ENCODE measurements around the gene SLIT3.
"Not testable (repeated sequence)": the region's sequence is repeated elsewhere in the genome, so short reads cannot be mapped to it uniquely, and the experiment has no call there.

SLIT3 gene

DNA sequence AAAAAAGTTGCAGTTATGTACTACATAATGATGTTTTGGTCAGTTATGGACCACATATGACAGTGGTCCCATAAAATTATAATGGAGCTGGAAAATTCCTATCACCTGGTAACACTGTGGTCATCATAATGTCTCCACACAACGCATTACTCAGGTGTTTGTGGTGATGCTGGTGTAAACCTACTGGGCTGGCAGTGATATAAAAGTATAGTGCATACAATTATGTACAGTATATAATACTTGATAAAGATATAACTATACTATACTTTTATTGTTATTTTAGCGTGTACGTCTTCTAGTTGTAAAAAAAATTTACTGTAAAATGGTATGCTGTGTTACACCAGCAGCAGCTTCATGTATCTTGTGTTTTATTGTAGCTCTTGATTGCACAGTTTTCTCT, 655.7 kb downstream of the SLIT3 start:
- DNase-seq (ENCODE audit: low spot score): no peak

DNA sequence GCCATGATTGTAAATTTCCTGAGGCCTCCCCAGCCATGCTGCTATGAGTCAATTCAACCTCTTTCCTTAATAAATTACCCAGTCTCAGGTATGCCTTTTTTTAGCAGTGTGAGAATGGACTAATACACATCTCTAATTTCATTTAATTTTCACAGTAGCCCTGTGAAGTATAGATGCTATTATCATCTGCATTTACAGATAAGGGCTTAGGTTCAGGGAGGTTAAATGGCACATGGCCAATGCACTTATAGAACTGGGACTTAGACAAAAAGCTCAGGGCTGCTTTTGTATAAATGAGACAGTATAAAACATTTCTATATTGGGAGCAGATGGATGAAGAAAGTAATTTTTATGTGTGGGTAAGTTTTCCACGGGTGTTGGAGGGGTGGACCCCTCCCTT, 658.9 kb downstream of the SLIT3 start:
- no peak for DNase-seq (ENCODE audit: low spot score)

GRCh38 chr5:168638846-168639245, 662.1 kb downstream of the SLIT3 start:
- DNase-seq (ENCODE audit: low spot score): not testable (repeated sequence)

- no peak for DNase-seq (ENCODE audit: low spot score)
These were observed 663.1 kb downstream of the SLIT3 start for GRCh38 chr5:168637793-168638192.

DNA sequence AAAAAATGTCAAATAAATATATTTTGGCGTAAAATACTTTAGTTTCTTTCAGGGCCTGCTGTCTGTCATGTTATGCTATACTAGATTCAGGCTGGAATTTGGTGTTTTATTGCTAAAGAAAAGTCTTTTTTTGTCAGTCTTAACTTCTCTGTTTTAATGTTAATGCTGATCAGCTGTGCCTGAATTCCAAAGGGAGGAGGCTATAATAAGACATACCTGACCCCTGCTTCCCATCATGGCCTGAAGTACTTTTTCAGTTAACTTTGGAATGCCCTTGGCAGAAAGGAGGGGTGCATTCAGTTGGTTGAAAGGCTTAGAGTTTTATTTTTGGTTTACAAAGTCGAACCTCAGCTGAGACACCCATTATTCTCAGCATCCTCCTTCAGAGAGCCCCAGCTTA, 663.7 kb downstream of the SLIT3 start:
- DNase-seq (ENCODE audit: low spot score): no peak

DNA sequence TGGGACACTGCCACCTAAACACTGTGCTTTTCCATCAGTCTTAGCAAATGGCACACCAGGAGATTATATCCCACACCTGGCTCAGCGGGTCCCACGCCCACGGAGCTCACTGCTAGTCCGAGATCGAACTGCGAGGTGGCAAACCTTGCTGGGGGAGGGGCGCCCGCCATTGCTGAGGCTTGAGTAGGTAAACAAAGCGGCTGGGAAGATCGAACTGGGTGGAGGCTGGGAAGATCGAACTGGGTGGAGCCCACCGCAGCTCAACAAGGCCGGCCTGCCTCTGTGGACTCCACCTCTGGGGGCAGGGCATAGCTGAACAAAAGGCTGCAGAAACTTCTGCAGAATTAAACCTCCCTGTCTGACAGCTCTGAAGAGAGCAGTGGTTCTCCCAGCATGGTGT, 670.0 kb downstream of the SLIT3 start:
- not testable (repeated sequence) for DNase-seq (ENCODE audit: low spot score)

DNA sequence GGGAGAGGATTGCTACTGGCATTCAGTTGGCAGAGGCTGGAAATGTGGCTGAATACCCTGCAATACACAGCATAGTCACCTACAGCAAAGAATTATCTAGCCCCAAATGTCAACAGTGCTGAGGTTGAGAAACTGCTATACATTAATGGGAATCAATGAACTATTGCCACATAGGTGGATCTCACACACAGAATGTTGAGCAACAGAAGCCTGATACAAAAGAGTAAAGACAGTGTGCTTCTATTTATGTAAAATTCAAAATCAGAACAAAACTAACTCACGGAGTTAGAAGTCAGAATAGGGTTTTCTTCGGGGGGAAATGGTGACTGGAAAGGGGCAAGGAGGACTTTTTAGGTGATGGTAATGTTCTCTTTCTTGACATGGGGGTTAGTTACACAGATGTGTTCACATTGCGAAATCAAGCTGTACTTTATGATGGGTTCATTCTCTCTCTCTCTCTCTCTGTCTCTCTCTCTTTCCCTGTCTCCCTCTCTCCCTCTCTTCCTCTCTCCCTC, 676.0 kb downstream of the SLIT3 start:
- DNase-seq (ENCODE audit: low spot score): no peak

GRCh38 chr5:168620807-168621206, 680.1 kb downstream of the SLIT3 start:
- no peak for DNase-seq (ENCODE audit: low spot score)

DNA sequence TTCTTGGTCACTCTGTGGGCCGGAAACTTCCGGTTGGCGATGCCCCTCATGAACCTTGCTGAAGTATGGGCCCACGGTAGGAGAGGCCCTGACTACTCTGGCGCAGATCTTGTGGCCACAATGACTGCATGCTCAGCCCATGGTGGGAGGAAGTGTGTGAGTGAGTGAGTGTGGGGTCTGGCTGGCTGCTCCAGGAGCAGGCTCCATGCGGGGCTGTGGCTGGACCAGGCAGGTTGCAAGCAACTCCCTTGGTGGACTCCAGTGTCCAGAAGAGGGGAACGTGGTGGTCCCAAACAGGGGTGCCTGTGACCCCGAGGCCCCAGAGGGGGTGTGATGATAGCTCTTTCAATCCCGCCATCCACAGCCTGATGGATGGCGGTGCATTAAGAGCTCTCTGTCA, 686.3 kb downstream of the SLIT3 start:
- DNase-seq (ENCODE audit: low spot score): no peak

DNA sequence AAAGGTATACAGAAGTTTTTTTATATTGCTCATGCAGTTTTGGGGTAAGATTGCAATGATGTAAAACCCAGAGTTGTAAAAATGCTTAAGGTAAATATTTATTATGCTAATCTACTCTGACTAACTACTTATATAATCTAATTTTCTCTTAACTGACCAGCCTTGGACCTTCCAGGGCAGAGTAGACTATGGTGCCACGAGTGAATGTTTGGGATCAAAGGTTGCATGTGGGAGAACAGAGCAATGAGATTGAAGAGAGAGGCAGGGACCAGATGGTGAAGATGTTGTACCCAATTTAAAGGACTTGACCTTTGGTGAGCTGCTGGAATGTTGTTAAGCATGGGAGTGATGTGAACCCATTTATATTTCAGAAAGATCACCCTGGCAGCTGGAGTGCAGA, 686.9 kb downstream of the SLIT3 start:
- DNase-seq (ENCODE audit: low spot score): no peak

DNA sequence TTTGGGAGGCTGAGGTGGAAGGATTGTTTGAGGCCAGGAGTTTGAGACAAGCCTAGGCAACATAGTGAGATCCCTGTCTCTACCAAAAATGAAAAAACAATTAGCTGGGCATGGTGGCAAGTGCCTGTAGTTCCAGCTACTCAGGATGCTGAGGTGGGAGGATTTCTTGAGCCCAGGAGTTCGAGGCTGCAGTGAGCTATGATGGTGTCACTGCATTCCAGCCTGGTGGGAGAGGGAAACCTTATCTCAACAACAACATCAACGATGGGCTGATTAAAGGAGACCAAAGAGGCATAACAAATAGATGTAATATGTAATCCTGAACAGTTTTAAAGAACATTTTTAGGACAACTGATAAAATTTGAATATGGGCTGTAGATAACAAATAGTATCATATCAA, 687.5 kb downstream of the SLIT3 start:
- DNase-seq (ENCODE audit: low spot score): no peak

DNA sequence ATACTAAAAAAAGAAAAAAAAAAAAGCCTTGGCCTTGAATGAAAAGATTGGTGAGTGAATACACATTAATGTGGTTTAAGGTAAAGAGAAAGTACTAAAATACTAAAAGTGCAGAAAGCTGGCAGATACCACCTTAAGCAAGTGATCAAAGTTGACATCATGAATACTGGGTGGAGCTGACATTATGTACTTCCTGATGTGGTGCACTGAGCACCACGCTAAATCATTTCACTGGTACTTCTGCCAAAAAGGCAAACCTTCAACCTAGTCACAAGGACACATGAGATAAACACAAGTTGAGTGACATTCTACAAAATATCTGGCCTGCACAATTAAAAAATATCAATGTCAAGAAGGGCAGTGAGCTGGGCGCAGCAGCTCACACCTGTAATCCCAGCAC, 687.9 kb downstream of the SLIT3 start:
- no peak for DNase-seq (ENCODE audit: low spot score)

DNA sequence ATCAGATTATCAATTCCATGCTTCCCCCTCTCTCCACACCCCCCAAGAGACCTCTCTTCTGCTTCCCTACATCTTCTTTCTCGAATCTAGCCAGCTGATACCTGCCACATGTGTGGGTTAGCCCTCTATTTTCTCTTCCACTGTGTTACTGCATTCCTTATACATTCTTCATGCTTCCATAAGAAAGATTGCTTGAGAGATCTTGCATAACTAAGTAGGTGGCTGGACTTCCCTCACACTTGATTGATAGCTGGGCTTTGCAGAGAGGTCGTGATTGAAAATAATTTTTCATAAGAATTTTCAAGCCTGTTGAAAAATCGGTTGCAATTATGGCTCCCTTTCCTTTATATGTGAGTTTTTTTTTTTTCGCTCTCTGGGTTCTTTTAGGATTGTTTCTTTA, 688.8 kb downstream of the SLIT3 start:
- DNase-seq (ENCODE audit: low spot score): no peak
